HG03095 (cell line): ENCODE data around the gene RMC1.

Experiments
- ATAC-seq: cut with Tn5 transposase; IDR thresholded peaks from one replicate; pipeline ENCODE4 v1.9.1; 2021; ENCODE audit warnings: moderate library complexity; ENCODE audit not compliant: unreplicated experiment

RMC1 gene

DNA sequence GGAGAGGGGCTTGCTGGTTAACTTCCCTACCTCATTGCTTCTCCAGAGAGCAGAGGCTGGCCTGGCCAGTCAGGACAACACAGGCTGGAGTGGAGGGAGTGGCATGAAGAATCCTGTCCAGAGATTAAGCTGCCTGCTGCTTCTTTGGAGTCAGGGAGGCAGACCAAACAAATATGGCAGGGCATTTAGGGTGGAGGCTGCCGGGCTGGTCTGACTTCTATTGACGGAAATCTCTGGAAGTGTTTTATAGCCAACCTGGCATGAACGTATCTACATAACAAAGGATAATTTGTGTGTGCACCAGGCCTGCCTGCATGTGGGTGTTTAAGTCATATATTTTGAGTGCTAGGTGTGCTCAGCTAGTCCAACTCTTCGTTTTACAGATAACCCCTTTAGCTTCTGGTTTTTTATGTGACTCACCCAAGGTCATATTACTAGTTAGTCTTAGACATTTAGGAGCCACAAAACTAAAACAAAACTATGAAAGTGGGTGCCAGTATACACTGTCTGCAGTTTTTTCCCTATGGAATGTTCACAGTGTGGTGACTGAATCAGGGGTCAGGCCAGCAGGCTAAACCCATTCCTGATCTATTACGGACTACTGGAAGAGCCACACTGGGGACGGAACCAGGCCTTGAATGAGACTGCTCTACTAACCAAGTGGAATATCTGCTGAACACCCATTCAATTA lies 77.5 kb downstream of the RMC1 start:
- ATAC-seq: no peak
